HepG2 (cell line): ENCODE data around the gene HOXD4. TPM values are rescaled to one million over a fixed set of nuclear protein-coding genes. Genes with fewer than 3 reads are reported as not detected.

Experiments used
- BCL6 ChIP-seq: IDR thresholded peaks from 2 replicates; pipeline ENCODE4 v1.6.1; 2016; ENCODE audit warnings: missing genetic modification reagents, missing compliant biosample characterization
- CENPT ChIP-seq: sonication (generic); formaldehyde crosslinking; IDR thresholded peaks from 2 replicates; pipeline ENCODE4 v1.8.0; 2022; ENCODE audit warnings: low read depth, mild to moderate bottlenecking, moderate library complexity, missing genetic modification reagents
- FIP1L1 ChIP-seq: fragments of 200-400 bp; formaldehyde crosslinking; IDR thresholded peaks from 2 replicates; pipeline ENCODE4 v1.6.1; 2018; ENCODE audit warnings: low read depth, mild to moderate bottlenecking, low read length, moderate library complexity, borderline replicate concordance; ENCODE audit not compliant: insufficient read depth
- GATAD2A ChIP-seq: IDR thresholded peaks from 2 replicates; pipeline ENCODE4 v1.6.1; 2016
- GTF2F1 ChIP-seq: fragments of 150-350 bp; IDR thresholded peaks from 2 replicates; pipeline ENCODE4 v1.6.1; 2014; ENCODE audit warnings: low read length
- NFYC ChIP-seq: IDR thresholded peaks from 2 replicates; pipeline ENCODE4 v1.6.1; 2016; ENCODE audit warnings: missing genetic modification reagents, missing compliant biosample characterization
- RNF2 ChIP-seq: fragments of 450-650 bp; conservative IDR thresholded peaks from 2 replicates; pipeline ENCODE4 v1.6.1; 2016; ENCODE audit warnings: low read depth
- ZBTB3 ChIP-seq: sonication (generic); formaldehyde crosslinking; IDR thresholded peaks from 2 replicates; pipeline ENCODE4 v1.4.0; 2020; ENCODE audit warnings: low read depth, mild to moderate bottlenecking, moderate library complexity, missing genetic modification reagents, borderline replicate concordance
- ZNF205 ChIP-seq: IDR thresholded peaks from 2 replicates; pipeline ENCODE4 v1.6.1; 2018; ENCODE audit warnings: missing biosample characterization, missing genetic modification reagents
- ZNF232 ChIP-seq: sonication (generic); formaldehyde crosslinking; IDR thresholded peaks from 2 replicates; pipeline ENCODE4 v1.4.0; 2020; ENCODE audit warnings: missing genetic modification reagents, borderline replicate concordance
- ZNF260 ChIP-seq: sonication (generic); formaldehyde crosslinking; IDR thresholded peaks from 2 replicates; pipeline ENCODE4 v1.4.0; 2020; ENCODE audit warnings: missing genetic modification reagents, low read depth, mild to moderate bottlenecking, borderline replicate concordance
- ZNF282 ChIP-seq: fragments of 450-650 bp; IDR thresholded peaks from 2 replicates; pipeline ENCODE4 v1.6.1; 2018; ENCODE audit not compliant: partially characterized antibody
- ZNF496 ChIP-seq: sonication (generic); formaldehyde crosslinking; IDR thresholded peaks from 2 replicates; pipeline ENCODE4 v1.8.1; 2023; ENCODE audit warnings: mild to moderate bottlenecking, moderate library complexity, missing genetic modification reagents; ENCODE audit not compliant: insufficient replicate concordance
- ZNF670 ChIP-seq: sonication (generic); formaldehyde crosslinking; IDR thresholded peaks from 2 replicates; pipeline ENCODE4 v1.8.0; 2022; ENCODE audit warnings: mild to moderate bottlenecking, missing genetic modification reagents, borderline replicate concordance
- ZNF672 ChIP-seq: sonication (generic); formaldehyde crosslinking; IDR thresholded peaks from 2 replicates; pipeline ENCODE4 v1.8.1; 2022; ENCODE audit warnings: missing genetic modification reagents
- polyA plus RNA-seq, 8 experiments: library from polyadenylated mRNA; depleted of rRNA in 3 of 8; stranded (reverse) in 7 of 8; unstranded in 1 of 8; fragments of >200 nt; fragmentation: Illumina TruSeq in 4 of 8; extraction: Trizol in 4 of 8; gene quantifications; 2 replicates each; pipeline versions ENCODE4 v1.2.1 to v1.2.3, GENCODE V29; 2011 to 2016; ENCODE audit warnings: low read depth in 4 of 8, missing spikeins in 1 of 8, mixed read lengths in 1 of 8; ENCODE audit not compliant: insufficient read depth in 1 of 8
- total RNA-seq, 5 experiments: library from RNA; depleted of rRNA; stranded (reverse); fragments of >200 nt; fragmentation: Illumina TruSeq; extraction: Trizol; gene quantifications; 2 replicates each; pipeline ENCODE4 v1.2.3, GENCODE V29; 2016; ENCODE audit warnings: low read depth in 1 of 5
- TF ChIP-seq, protein P1 (sequence below): IDR thresholded peaks from 2 replicates; pipeline ENCODE4 v1.4.0; 2020; ENCODE audit warnings: mild to moderate bottlenecking, missing genetic modification reagents
- TF ChIP-seq, protein P2 (sequence below), 2 experiments: sonication (generic) in 1 of 2; formaldehyde crosslinking in 1 of 2; IDR thresholded peaks; 2 replicates each; pipeline versions ENCODE4 v1.4.0 to v1.6.1; 2016 to 2020; ENCODE audit warnings: borderline replicate concordance in 1 of 2, low read depth in 1 of 2, mild to moderate bottlenecking in 1 of 2, missing genetic modification reagents in 1 of 2
- TF ChIP-seq, protein P3 (sequence below): sonication (generic); formaldehyde crosslinking; conservative IDR thresholded peaks from 2 replicates; pipeline ENCODE4 v1.8.0; 2022; ENCODE audit warnings: missing genetic modification reagents

Gene HOXD4
- total and polyA plus RNA-seq, 2 of the 13 experiments (the other 11 are each of a cell fraction or from before 2014, with no cell fraction given), result not detected

DNA sequence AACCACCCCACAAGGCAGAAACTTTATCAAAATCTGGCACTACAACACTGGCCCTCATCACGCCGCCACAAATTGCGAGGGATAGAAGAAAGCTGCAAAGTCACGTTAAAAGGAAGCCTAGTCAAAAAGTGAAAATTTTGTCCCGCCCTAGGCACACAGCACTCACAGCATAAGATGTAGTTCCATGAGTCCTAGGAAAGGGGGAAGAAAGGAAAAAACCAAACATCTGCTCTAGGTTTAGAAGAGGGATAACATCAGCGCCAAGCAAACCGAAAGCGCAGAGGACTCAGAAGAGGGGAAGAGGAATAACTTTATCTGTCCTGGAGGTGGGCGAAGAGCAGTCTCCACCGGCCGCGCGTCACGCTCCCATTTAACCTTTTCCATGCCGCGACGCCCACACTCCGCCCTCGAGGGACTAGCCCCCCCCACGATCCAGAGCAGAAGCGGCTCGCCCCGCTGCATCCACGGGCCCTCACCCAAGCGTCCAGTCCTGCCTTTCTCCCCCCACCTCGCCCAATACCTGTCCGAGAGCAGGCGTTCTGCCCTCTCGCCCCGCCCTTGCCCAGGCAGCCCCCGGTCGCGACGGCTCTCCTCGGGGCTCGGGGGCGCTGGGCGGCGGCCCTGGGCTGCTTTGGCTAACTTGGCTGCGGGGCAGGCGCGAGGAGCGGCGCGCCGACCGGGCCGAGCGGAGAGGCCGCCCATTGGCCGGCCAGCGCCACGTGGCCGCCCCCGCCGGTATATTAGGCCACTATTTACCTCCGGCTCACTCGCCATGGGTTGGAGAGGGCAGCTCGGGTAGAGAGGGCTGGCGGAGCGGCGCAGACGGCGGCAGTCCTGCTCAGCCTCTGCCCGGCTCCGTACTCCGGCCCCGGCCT lies 36.8 kb downstream of the HOXD4 start, which contains the start of gene HOXD1 (continued):
- TF ChIP-seq, protein P1, sequence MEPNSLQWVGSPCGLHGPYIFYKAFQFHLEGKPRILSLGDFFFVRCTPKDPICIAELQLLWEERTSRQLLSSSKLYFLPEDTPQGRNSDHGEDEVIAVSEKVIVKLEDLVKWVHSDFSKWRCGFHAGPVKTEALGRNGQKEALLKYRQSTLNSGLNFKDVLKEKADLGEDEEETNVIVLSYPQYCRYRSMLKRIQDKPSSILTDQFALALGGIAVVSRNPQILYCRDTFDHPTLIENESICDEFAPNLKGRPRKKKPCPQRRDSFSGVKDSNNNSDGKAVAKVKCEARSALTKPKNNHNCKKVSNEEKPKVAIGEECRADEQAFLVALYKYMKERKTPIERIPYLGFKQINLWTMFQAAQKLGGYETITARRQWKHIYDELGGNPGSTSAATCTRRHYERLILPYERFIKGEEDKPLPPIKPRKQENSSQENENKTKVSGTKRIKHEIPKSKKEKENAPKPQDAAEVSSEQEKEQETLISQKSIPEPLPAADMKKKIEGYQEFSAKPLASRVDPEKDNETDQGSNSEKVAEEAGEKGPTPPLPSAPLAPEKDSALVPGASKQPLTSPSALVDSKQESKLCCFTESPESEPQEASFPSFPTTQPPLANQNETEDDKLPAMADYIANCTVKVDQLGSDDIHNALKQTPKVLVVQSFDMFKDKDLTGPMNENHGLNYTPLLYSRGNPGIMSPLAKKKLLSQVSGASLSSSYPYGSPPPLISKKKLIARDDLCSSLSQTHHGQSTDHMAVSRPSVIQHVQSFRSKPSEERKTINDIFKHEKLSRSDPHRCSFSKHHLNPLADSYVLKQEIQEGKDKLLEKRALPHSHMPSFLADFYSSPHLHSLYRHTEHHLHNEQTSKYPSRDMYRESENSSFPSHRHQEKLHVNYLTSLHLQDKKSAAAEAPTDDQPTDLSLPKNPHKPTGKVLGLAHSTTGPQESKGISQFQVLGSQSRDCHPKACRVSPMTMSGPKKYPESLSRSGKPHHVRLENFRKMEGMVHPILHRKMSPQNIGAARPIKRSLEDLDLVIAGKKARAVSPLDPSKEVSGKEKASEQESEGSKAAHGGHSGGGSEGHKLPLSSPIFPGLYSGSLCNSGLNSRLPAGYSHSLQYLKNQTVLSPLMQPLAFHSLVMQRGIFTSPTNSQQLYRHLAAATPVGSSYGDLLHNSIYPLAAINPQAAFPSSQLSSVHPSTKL (CRISPR knock-in tag), result peak; percentile 16; the same call in 1 of the 2 replicates
- TF ChIP-seq ZNF282 (no peak), ZNF232 (no peak), RNF2 (peak; percentile 73; the same call in 1 of the 2 replicates), ZNF205 (0 out of 2 replicates have a peak, but pooled peaks have one; percentile 55), NFYC (CRISPR knock-in tag) (peak; percentile 80), GATAD2A (CRISPR knock-in tag) (peak; percentile 37; the same call in 1 of the 2 replicates), ZBTB3 (CRISPR knock-in tag) (peak; percentile 70), ZNF670 (peak; percentile 59; the same call in 1 of the 2 replicates), FIP1L1 (no peak), GTF2F1 (no peak), ZNF672 (CRISPR knock-in tag) (no peak), ZNF260 (no peak), BCL6 (CRISPR knock-in tag) (no peak), CENPT (CRISPR knock-in tag) (no peak), ZNF496 (CRISPR knock-in tag) (no peak)
- TF ChIP-seq, protein P2, sequence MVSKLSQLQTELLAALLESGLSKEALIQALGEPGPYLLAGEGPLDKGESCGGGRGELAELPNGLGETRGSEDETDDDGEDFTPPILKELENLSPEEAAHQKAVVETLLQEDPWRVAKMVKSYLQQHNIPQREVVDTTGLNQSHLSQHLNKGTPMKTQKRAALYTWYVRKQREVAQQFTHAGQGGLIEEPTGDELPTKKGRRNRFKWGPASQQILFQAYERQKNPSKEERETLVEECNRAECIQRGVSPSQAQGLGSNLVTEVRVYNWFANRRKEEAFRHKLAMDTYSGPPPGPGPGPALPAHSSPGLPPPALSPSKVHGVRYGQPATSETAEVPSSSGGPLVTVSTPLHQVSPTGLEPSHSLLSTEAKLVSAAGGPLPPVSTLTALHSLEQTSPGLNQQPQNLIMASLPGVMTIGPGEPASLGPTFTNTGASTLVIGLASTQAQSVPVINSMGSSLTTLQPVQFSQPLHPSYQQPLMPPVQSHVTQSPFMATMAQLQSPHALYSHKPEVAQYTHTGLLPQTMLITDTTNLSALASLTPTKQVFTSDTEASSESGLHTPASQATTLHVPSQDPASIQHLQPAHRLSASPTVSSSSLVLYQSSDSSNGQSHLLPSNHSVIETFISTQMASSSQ (IDR thresholded peaks at IDR 0.05; ENCODE audit: low read depth), result no peak
- TF ChIP-seq, protein P2 (CRISPR knock-in tag; IDR thresholded peaks at IDR 0.05; ENCODE audit: borderline replicate concordance), result peak; percentile 49; the same call in 1 of the 2 replicates
- TF ChIP-seq, protein P3, sequence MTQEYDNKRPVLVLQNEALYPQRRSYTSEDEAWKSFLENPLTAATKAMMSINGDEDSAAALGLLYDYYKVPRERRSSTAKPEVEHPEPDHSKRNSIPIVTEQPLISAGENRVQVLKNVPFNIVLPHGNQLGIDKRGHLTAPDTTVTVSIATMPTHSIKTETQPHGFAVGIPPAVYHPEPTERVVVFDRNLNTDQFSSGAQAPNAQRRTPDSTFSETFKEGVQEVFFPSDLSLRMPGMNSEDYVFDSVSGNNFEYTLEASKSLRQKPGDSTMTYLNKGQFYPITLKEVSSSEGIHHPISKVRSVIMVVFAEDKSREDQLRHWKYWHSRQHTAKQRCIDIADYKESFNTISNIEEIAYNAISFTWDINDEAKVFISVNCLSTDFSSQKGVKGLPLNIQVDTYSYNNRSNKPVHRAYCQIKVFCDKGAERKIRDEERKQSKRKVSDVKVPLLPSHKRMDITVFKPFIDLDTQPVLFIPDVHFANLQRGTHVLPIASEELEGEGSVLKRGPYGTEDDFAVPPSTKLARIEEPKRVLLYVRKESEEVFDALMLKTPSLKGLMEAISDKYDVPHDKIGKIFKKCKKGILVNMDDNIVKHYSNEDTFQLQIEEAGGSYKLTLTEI (CRISPR knock-in tag), result no peak
